ENCODE data around the gene CRACDL.

DNA sequence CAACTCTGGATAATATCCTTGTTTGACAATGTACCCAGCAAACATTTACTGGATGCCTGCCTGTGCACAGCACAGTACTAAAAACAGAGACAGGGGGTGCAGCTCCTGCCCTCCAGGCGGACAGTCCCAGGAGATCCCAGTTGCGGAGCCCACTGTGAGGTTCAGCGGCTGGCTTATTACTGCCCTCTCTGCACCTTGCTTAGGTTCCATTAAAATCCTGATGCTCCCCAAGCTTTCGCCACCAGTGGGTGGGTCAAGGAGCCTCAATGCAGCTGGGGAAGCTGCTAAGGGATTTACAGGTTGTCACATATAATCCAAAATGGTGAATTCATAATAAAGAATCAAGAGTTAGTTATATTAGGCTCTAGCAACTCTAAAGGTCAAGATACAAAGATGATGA, 38.3 kb downstream of the CRACDL start:
- TF ChIP-seq POLR2A (IDR thresholded peaks at IDR 0.05) (no peak), CTCF (IDR thresholded peaks at IDR 0.05) (no peak)

Data from adrenal gland (tissue), 5 donors.